Measurements from ENCODE around the gene SCN9A. TPM values are rescaled to one million over a fixed set of nuclear protein-coding genes. Genes with fewer than 3 reads are reported as not detected.

The SCN9A gene
- total RNA-seq, 2 donors from 2014 or later, result 6.4 to 12.0 TPM

GRCh38 chr2:166344286-166345113 is 31.2 kb downstream of the SCN9A start:
- H3K4me3 ChIP-seq, result no peak overlapping the region
- intact Hi-C loops (cut with DNase I), result no loop called here
- no peak overlapping the region for H3K27ac ChIP-seq
- H3K9me3 ChIP-seq, result no peaks in the 10 kb centered on the region
- no peak overlapping the region for H3K9ac ChIP-seq (ENCODE audit: low read depth in 2 of 2, low read length in 2 of 2)
- no peaks in the 10 kb centered on the region for H3K36me3 ChIP-seq
- no peak for TF ChIP-seq CTCF (IDR thresholded peaks at IDR 0.05)
- no peak for DNase-seq
- H3K27me3 ChIP-seq, result no peaks in the 10 kb centered on the region
- no peaks in the 10 kb centered on the region for H3K4me1 ChIP-seq

GRCh38 chr2:166343467-166343866 is 32.3 kb downstream of the SCN9A start:
- intact Hi-C loops (cut with DNase I), result no loop called here
- Histone ChIP-seq H3K9me3 (no peaks in the 10 kb centered on the region), H3K36me3 (no peaks in the 10 kb centered on the region), H3K4me3 (no peak overlapping the region), H3K4me1 (no peaks in the 10 kb centered on the region), H3K9ac (ENCODE audit: low read depth in 2 of 2, low read length in 2 of 2) (no peak overlapping the region), H3K27me3 (no peaks in the 10 kb centered on the region), H3K27ac (no peak overlapping the region)
- TF ChIP-seq CTCF (IDR thresholded peaks at IDR 0.05), result no peak
- DNase-seq, result no peak

- DNase-seq, result no peak
These were observed 34.3 kb downstream of the SCN9A start for GRCh38 chr2:166341426-166341825.

GRCh38 chr2:166338831-166339339 is 36.9 kb downstream of the SCN9A start:
- Histone ChIP-seq H3K9me3 (no peaks in the 10 kb centered on the region), H3K4me3 (no peak overlapping the region), H3K36me3 (no peaks in the 10 kb centered on the region), H3K27me3 (no peaks in the 10 kb centered on the region), H3K4me1 (no peaks in the 10 kb centered on the region), H3K27ac (no peak overlapping the region), H3K9ac (ENCODE audit: low read depth in 2 of 2, low read length in 2 of 2) (no peak overlapping the region)
- TF ChIP-seq CTCF (IDR thresholded peaks at IDR 0.05), result no peak
- no peak for DNase-seq
- intact Hi-C loops (cut with DNase I), result no loop called here

More at GRCh38 chr2:166341426-166341825, 34.3 kb downstream of the SCN9A start:
- no peak overlapping the region for H3K4me3 ChIP-seq
- no peak overlapping the region for H3K9ac ChIP-seq (ENCODE audit: low read depth in 2 of 2, low read length in 2 of 2)
- no peaks in the 10 kb centered on the region for H3K9me3 ChIP-seq
- intact Hi-C loops (cut with DNase I), result no loop called here
- no peak overlapping the region for H3K27ac ChIP-seq
- H3K36me3 ChIP-seq, result no peaks in the 10 kb centered on the region
- no peaks in the 10 kb centered on the region for H3K4me1 ChIP-seq
- H3K27me3 ChIP-seq, result no peaks in the 10 kb centered on the region
- no peak for TF ChIP-seq CTCF (IDR thresholded peaks at IDR 0.05)

- no peak for TF ChIP-seq CTCF (IDR thresholded peaks at IDR 0.05)
- DNase-seq, result no peak
- H3K36me3 ChIP-seq, result no peaks in the 10 kb centered on the region
- H3K9me3 ChIP-seq, result no peaks in the 10 kb centered on the region
- no peak overlapping the region for H3K9ac ChIP-seq (ENCODE audit: low read depth in 2 of 2, low read length in 2 of 2)
- intact Hi-C loops (cut with DNase I), result no loop called here
- no peaks in the 10 kb centered on the region for H3K27me3 ChIP-seq
- no peaks in the 10 kb centered on the region for H3K4me1 ChIP-seq
- no peak overlapping the region for H3K4me3 ChIP-seq
- no peak overlapping the region for H3K27ac ChIP-seq
These were observed 37.8 kb downstream of the SCN9A start for GRCh38 chr2:166337932-166338331.

All from colonic mucosa (tissue), 4 donors.